Measurements from ENCODE around the gene NSA2. TPM values are rescaled to one million over a fixed set of nuclear protein-coding genes. Genes with fewer than 3 reads are reported as not detected.

NSA2 gene
- total and polyA plus RNA-seq, 2 of the 13 experiments (the other 11 are each of a cell fraction or from before 2014, with no cell fraction given), result 33.0 to 101 TPM

- DNase-seq (ENCODE audit: low spot score) (no peak), ATAC-seq (no peak), FAIRE-seq (no peak)
- no peaks in the 10 kb centered on the region for H3K9me3 ChIP-seq (ENCODE audit: low read length)
- no peaks in the 10 kb centered on the region for H4K20me1 ChIP-seq (ENCODE audit: insufficient read depth, low read length)
- in situ Hi-C loops (cut with HindIII; ENCODE audit: extremely low pct_ligation_motif_present, low pct_unique_long_range_greater_than_20kb), result no loop called here
- BruUV-seq (replicated peaks), result no TSS peak
- H3K36me3 ChIP-seq (replicated peaks in 1 of 2; ENCODE audit: control insufficient read depth in 1 of 2, insufficient read depth in 2 of 2, low read length in 2 of 2), result peaks cover 5 to 53% of the 10 kb centered on the region in 2 experiments
- H2AFZ ChIP-seq (ENCODE audit: low read length), result no peak overlapping the region
- intact Hi-C loops (cut with micrococcal nuclease; ENCODE audit: unreplicated experiment), result no loop called here
- H3K27me3 ChIP-seq (ENCODE audit: control insufficient read depth in 1 of 2, insufficient read depth in 2 of 2, low read length in 2 of 2), result no peaks in the 10 kb centered on the region
- no peaks in the 10 kb centered on the region for H3K4me1 ChIP-seq (ENCODE audit: insufficient read depth, low read length)
- peaks cover 37% of the 10 kb centered on the region for H3K79me2 ChIP-seq (ENCODE audit: insufficient read depth, low read length)
- H3K27ac ChIP-seq (ENCODE audit: extremely low read length, insufficient read depth, low read length), result no peak overlapping the region
- no peak overlapping the region for H3K4me3 ChIP-seq (replicated peaks in 1 of 3; ENCODE audit: insufficient read depth in 1 of 3, low read depth in 2 of 3, low read length in 3 of 3)
- no peak overlapping the region for H3K9ac ChIP-seq (ENCODE audit: insufficient read depth, low read depth, low read length)
- 97% methylated on average over 1 of the region's 1 CpG for WGBS (ENCODE audit: low lambda C conversion rate)
- no peak overlapping the region for H3K4me2 ChIP-seq (ENCODE audit: low read depth, low read length)
- CTCF ChIA-PET (ENCODE audit: low intra/inter-chr PET ratio, low total read pairs), result no interaction called here
- POLR2A ChIA-PET, result no interaction called here
- TF ChIP-seq BATF2 (CRISPR knock-in tag; IDR thresholded peaks at IDR 0.05) (no peak), CCDC6 (CRISPR knock-in tag; IDR thresholded peaks at IDR 0.05) (no peak)
These were observed 49.8 kb downstream of the NSA2 start for GRCh38 chr5:74816875-74817274.

GRCh38 chr5:74822288-74822687 lies 55.2 kb downstream of the NSA2 start:
- FAIRE-seq, result no peak
- in situ Hi-C loops (cut with HindIII; ENCODE audit: extremely low pct_ligation_motif_present, low pct_unique_long_range_greater_than_20kb), result no loop called here

More at GRCh38 chr5:74822288-74822687, 55.2 kb downstream of the NSA2 start:
- H3K9me3 ChIP-seq (ENCODE audit: low read length), result no peaks in the 10 kb centered on the region
- H3K4me2 ChIP-seq (ENCODE audit: low read depth, low read length), result no peak overlapping the region
- DNase-seq (ENCODE audit: low spot score) (no peak), ATAC-seq (no peak)
- intact Hi-C loops (cut with micrococcal nuclease; ENCODE audit: unreplicated experiment), result no loop called here
- H3K27ac ChIP-seq (ENCODE audit: extremely low read length, insufficient read depth, low read length), result no peak overlapping the region
- no peaks in the 10 kb centered on the region for H3K27me3 ChIP-seq (ENCODE audit: control insufficient read depth in 1 of 2, insufficient read depth in 2 of 2, low read length in 2 of 2)
- H4K20me1 ChIP-seq (ENCODE audit: insufficient read depth, low read length), result no peaks in the 10 kb centered on the region; the same call in 1 of the 2 replicates
- no peak overlapping the region for H2AFZ ChIP-seq (ENCODE audit: low read length)
- peaks cover 6 to 43% of the 10 kb centered on the region in 2 experiments for H3K36me3 ChIP-seq (replicated peaks in 1 of 2; ENCODE audit: control insufficient read depth in 1 of 2, insufficient read depth in 2 of 2, low read length in 2 of 2)
- H3K79me2 ChIP-seq (ENCODE audit: insufficient read depth, low read length), result peaks cover 27% of the 10 kb centered on the region
- no peak overlapping the region for H3K9ac ChIP-seq (ENCODE audit: insufficient read depth, low read depth, low read length)
- H3K4me1 ChIP-seq (ENCODE audit: insufficient read depth, low read length), result no peaks in the 10 kb centered on the region
- TF ChIP-seq CSRNP2 (CRISPR knock-in tag; conservative IDR thresholded peaks at IDR 0.05; ENCODE audit: low read depth) (no peak), FOXP1 (IDR thresholded peaks at IDR 0.05) (no peak), FOXP1 (CRISPR knock-in tag; IDR thresholded peaks at IDR 0.05) (no peak)
- no TSS peak for BruUV-seq (replicated peaks)
- 95% methylated on average over 1 of the region's 1 CpG for WGBS (ENCODE audit: low lambda C conversion rate)
- H3K4me3 ChIP-seq (replicated peaks in 1 of 3; ENCODE audit: insufficient read depth in 1 of 3, low read depth in 2 of 3, low read length in 3 of 3), result no peak overlapping the region
- ChIA-PET CTCF (ENCODE audit: low intra/inter-chr PET ratio, low total read pairs) (no interaction called here), POLR2A (no interaction called here)
